GM12878 (cell line): ENCODE measurements around the gene POGLUT3. TPM values are rescaled to one million over a fixed set of nuclear protein-coding genes. Genes with fewer than 3 reads are reported as not detected.

ENCODE experiments used
- ATAC-seq: fragments of 200-7000 bp; cut with Tn5 transposase; 3 replicates; pipeline ENCODE4 v1.9.1; 2020; ENCODE audit warnings: mild to moderate bottlenecking, moderate library complexity
- BruUV-seq: library from RNA; stranded (reverse); fragments of 400-500 nt; replicated peaks from 2 replicates; lab custom pipeline; 2021; lab: Mats Ljungman, UMichigan
- CTCF ChIA-PET: fragments of 300-600 bp; sonication (Branson Sonifier 250); formaldehyde crosslinking; extraction: SDS; loops from one replicate; lab custom pipeline; 2021; ENCODE audit warnings: inconsistent platforms; lab: Yijun Ruan, JAX
- POLR2A ChIA-PET: fragments of 350-600 bp; formaldehyde crosslinking; extraction: SDS; loops from one replicate; lab custom pipeline; 2021; ENCODE audit warnings: inconsistent platforms; lab: Charles Lee
- RAD21 ChIA-PET: fragments of 300-600 bp; sonication (Branson Sonifier 250); formaldehyde crosslinking; loops from one replicate; lab custom pipeline; 2023; ENCODE audit warnings: antibody characterized with exemption; ENCODE audit not compliant: unreplicated experiment; lab: Charles Lee
- SMC1A ChIA-PET: fragments of 300-600 bp; sonication (Branson Sonifier 250); formaldehyde crosslinking; loops from one replicate; lab custom pipeline; 2023; ENCODE audit not compliant: unreplicated experiment, uncharacterized antibody; lab: Charles Lee
- DNase-seq: peaks from one replicate; pipeline ENCODE4 v3.0.0-alpha.2; 2011; ENCODE audit warnings: low read depth, low spot score
- FAIRE-seq: peaks from 3 replicates; lab custom pipeline; 2011; peaks lifted over from hg19 to GRCh38; lab: Jason Lieb, UNC
- H2AFZ ChIP-seq: 2 replicates; pipeline ENCODE4 v1.6.0; 2011; ENCODE audit warnings: low read depth, low read length, control low read depth; ENCODE audit not compliant: control insufficient read depth
- H3K27ac ChIP-seq: 2 replicates; pipeline ENCODE4 v1.5.1; 2011; ENCODE audit warnings: control low read depth; ENCODE audit not compliant: control insufficient read depth, insufficient read depth
- H3K27me3 ChIP-seq, 2 experiments: replicated peaks in 1 of 2; 2 replicates each; pipeline versions ENCODE4 v1.6.0 to v1.6.1; 2011; ENCODE audit warnings: low read length in 1 of 2; ENCODE audit not compliant: control insufficient read depth in 2 of 2, insufficient read depth in 2 of 2
- H3K36me3 ChIP-seq, 2 experiments: 2 replicates each; pipeline ENCODE4 v1.5.1; 2011; ENCODE audit warnings: low read length in 1 of 2; ENCODE audit not compliant: control insufficient read depth in 2 of 2, insufficient read depth in 2 of 2
- H3K4me1 ChIP-seq: 2 replicates; pipeline ENCODE4 v1.6.1; 2011; ENCODE audit warnings: mild to moderate bottlenecking, low read length, moderate library complexity, mixed read lengths; ENCODE audit not compliant: control insufficient read depth, insufficient read depth
- H3K4me2 ChIP-seq: 2 replicates; pipeline ENCODE4 v1.6.0; 2011; ENCODE audit warnings: control low read depth; ENCODE audit not compliant: control insufficient read depth, insufficient read depth
- H3K4me3 ChIP-seq: fragments of 200-600 bp; sonication (generic); 2 replicates; pipeline ENCODE4 v1.5.1; 2016
- H3K79me2 ChIP-seq: 2 replicates; pipeline ENCODE4 v1.6.0; 2011; ENCODE audit warnings: low read length; ENCODE audit not compliant: control insufficient read depth, insufficient read depth
- H3K9ac ChIP-seq: 2 replicates; pipeline ENCODE4 v1.8.0; 2011; ENCODE audit warnings: low read length, control low read depth, mixed read lengths; ENCODE audit not compliant: control insufficient read depth, insufficient read depth
- H3K9me3 ChIP-seq: replicated peaks from 3 replicates; pipeline ENCODE4 v1.5.1; 2011; ENCODE audit warnings: mild to moderate bottlenecking, low read length; ENCODE audit not compliant: control insufficient read depth, insufficient read depth
- H4K20me1 ChIP-seq: 2 replicates; pipeline ENCODE4 v1.6.0; 2011; ENCODE audit not compliant: control insufficient read depth, insufficient read depth
- ASH2L ChIP-seq: fragments of 300-600, 200-600 bp; sonication (generic); IDR thresholded peaks from 2 replicates; pipeline ENCODE4 v1.6.1; 2017; ENCODE audit warnings: low read depth, mild to moderate bottlenecking, borderline replicate concordance
- CBX3 ChIP-seq: fragments of 200-600 bp; sonication (generic); IDR thresholded peaks from 2 replicates; pipeline ENCODE4 v1.6.1; 2016; ENCODE audit warnings: low read depth, borderline replicate concordance
- CEBPZ ChIP-seq: fragments of 150-350 bp; IDR thresholded peaks from 2 replicates; pipeline ENCODE4 v1.6.1; 2016; ENCODE audit warnings: low read depth, low read length
- CUX1 ChIP-seq: IDR thresholded peaks from 2 replicates; pipeline ENCODE4 v1.6.1; 2012; ENCODE audit warnings: improper control_type of control experiment, low read depth, low read length; ENCODE audit not compliant: insufficient replicate concordance
- EGR1 ChIP-seq, 2 experiments: IDR thresholded peaks; 1 replicate in 1 of 2; 2 replicates in 1 of 2; pipeline ENCODE4 v1.6.1; 2011 to 2012; ENCODE audit warnings: low read depth in 2 of 2, low read length in 2 of 2, borderline replicate concordance in 1 of 2, mild to moderate bottlenecking in 1 of 2, moderate library complexity in 1 of 2
- ELK1 ChIP-seq: IDR thresholded peaks from 2 replicates; pipeline ENCODE4 v1.6.1; 2012; ENCODE audit warnings: low read depth, low read length, improper control_type of control experiment
- EZH2 ChIP-seq: IDR thresholded peaks from 2 replicates; pipeline ENCODE4 v1.6.1; 2012; ENCODE audit warnings: low read depth, mild to moderate bottlenecking, control low read depth, inconsistent platforms, low read length, borderline replicate concordance; ENCODE audit not compliant: control insufficient read depth
- HCFC1 ChIP-seq: fragments of 150-350 bp; IDR thresholded peaks from 2 replicates; pipeline ENCODE4 v1.6.1; 2014; ENCODE audit warnings: low read length
- PBX3 ChIP-seq: IDR thresholded peaks from 2 replicates; pipeline ENCODE4 v1.6.1; 2011; ENCODE audit warnings: mild to moderate bottlenecking, low read depth, low read length, moderate library complexity; ENCODE audit not compliant: insufficient replicate concordance
- TAF1 ChIP-seq: IDR thresholded peaks from 2 replicates; pipeline ENCODE4 v1.6.1; 2011; ENCODE audit warnings: mild to moderate bottlenecking, low read depth, low read length, borderline replicate concordance
- TCF12 ChIP-seq: IDR thresholded peaks from 2 replicates; pipeline ENCODE4 v1.6.1; 2011; ENCODE audit warnings: low read depth, mild to moderate bottlenecking, low read length
- TCF3 ChIP-seq: IDR thresholded peaks from 2 replicates; pipeline ENCODE4 v1.6.1; 2012; ENCODE audit warnings: low read depth, mild to moderate bottlenecking, low read length, borderline replicate concordance; ENCODE audit not compliant: insufficient read depth
- ZNF217 ChIP-seq: fragments of 450-650 bp; IDR thresholded peaks from 2 replicates; pipeline ENCODE4 v1.6.1; 2017; ENCODE audit warnings: antibody characterized with exemption, mild to moderate bottlenecking
- WGBS: methylation state at CpG from one replicate; pipeline ENCODE4 v1.1.6; 2016; ENCODE audit warnings: low lambda C conversion rate; ENCODE audit not compliant: insufficient replicate concordance, insufficient coverage; ENCODE audit errors: missing lambda C conversion rate; 5-methylcytosine and 5-hydroxymethylcytosine counted together
- in situ Hi-C: fragments of 300-500 bp; cut with MboI; formaldehyde crosslinking; loops from 9 replicates; pipeline ENCODE4 v1.14.3; 2018; ENCODE audit warnings: mixed read lengths
- intact Hi-C: fragments of 100-400 bp; cut with micrococcal nuclease; formaldehyde crosslinking; loops from one replicate; pipeline ENCODE4 v1.14.2; 2022; ENCODE audit not compliant: unreplicated experiment
- polyA plus RNA-seq, 11 experiments: library from polyadenylated mRNA; depleted of rRNA in 4 of 11; unstranded in 6 of 11; stranded (reverse) in 5 of 11; fragments of >200 nt; fragmentation: Nextera tagmentation in 4 of 11; fragmentation: Illumina TruSeq in 1 of 11; extraction: Ambion mirVana in 4 of 11; extraction: Trizol in 1 of 11; gene quantifications; 1 replicate in 1 of 11; 2 replicates in 10 of 11; pipeline versions ENCODE4 v1.2.1 to v1.2.3, GENCODE V29; 2011 to 2016; ENCODE audit warnings: inconsistent platforms in 2 of 11, missing spikeins in 2 of 11, low read depth in 1 of 11
- total RNA-seq, 4 experiments: library from RNA; depleted of rRNA in 3 of 4; stranded (reverse); fragments of >200 nt in 3 of 4; fragmentation: Illumina TruSeq in 1 of 4; extraction: Trizol in 1 of 4; gene quantifications; 2 replicates each; pipeline versions ENCODE4 v1.2.1 to v1.2.3, GENCODE V29; 2013 to 2021

The POGLUT3 gene
- total and polyA plus RNA-seq, 10 of the 15 experiments (the other 5 are each of a cell fraction or from before 2014, with no cell fraction given) = 3.7 to 21.5 (median 12.9) TPM

- Histone ChIP-seq H2AFZ (no peak overlapping the region), H3K4me2 (no peak overlapping the region), H3K36me3 (no peaks in the 10 kb centered on the region; a peak in 1 of 4 replicates), H3K4me1 (no peaks in the 10 kb centered on the region), H3K9me3 (no peaks in the 10 kb centered on the region), H3K27ac (no peak overlapping the region), H3K4me3 (no peak overlapping the region), H3K9ac (no peak overlapping the region), H4K20me1 (no peaks in the 10 kb centered on the region), H3K27me3 (no peaks in the 10 kb centered on the region), H3K79me2 (no peaks in the 10 kb centered on the region)
- ChIA-PET CTCF (no interaction called here), RAD21 (interaction anchor here (1.9 kb wide), 1 partner anchor 16 kb away, joined by 5 read pairs; no protein-coding TSS in a partner anchor), POLR2A (no interaction called here), SMC1A (interaction anchor here (1.7 to 2.5 kb wide), 3 partner anchors 11 to 69 kb away, joined by 3 to 8 read pairs (median 6); no protein-coding TSS in a partner anchor)
- ATAC-seq (no peak), DNase-seq (no peak), FAIRE-seq (no peak)
- intact Hi-C loops = no loop called here
- 42% methylated on average over 5 of the region's 5 CpGs for WGBS
- in situ Hi-C loops = no loop called here
- BruUV-seq = no TSS peak
- TF ChIP-seq EZH2 (no peak), TAF1 (no peak), ELK1 (no peak), PBX3 (no peak), TCF12 (no peak), EGR1 (IDR thresholded peaks at IDR 0.05; ENCODE audit: borderline replicate concordance in 1 of 2, low read depth in 2 of 2, low read length in 2 of 2) (no peak), ASH2L (no peak), CBX3 (no peak), CEBPZ (no peak), TCF3 (no peak), HCFC1 (no peak), CUX1 (no peak), ZNF217 (no peak)
Observed at GRCh38 chr11:108536783-108537182, 38.6 kb upstream of the POGLUT3 start.
